ENCODE results near the gene GPC6.

DNA sequence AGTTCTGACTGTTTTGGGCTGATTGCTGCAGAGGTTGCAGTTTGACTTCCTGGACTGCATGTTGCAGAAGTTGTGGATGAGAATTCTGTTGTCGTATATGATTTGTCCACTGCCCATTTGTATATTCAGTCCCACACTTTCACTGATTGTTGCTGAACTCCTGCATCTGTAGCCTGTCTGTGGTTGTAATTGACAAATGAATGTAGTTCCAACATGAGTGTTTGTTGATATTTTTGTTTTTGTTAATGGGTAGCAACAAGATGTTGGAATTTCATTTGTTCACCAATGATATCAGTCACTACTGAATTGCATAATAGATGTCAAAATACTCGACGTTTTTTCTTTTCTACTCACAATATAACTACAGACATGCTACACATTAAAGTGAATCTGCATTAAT is 719.0 kb downstream of the GPC6 start:
- TF ChIP-seq POLR2A (IDR thresholded peaks at IDR 0.05) (no peak), POLR2AphosphoS5 (IDR thresholded peaks at IDR 0.05) (no peak), CTCF (IDR thresholded peaks at IDR 0.05) (no peak), EP300 (IDR thresholded peaks at IDR 0.05) (no peak)
